HFFc6 (cell line): ENCODE results near the gene CDH20. TPM values are rescaled to one million over a fixed set of nuclear protein-coding genes. Genes with fewer than 3 reads are reported as not detected.

ENCODE experiments used
- DNase-seq: peaks from one replicate; pipeline ENCODE4 v3.0.0-alpha.2; 2018
- H3K27ac Mint-ChIP-seq: 2 replicates; pipeline ENCODE4 v1.8.0; 2020; ENCODE audit warnings: mild to moderate bottlenecking, mixed read lengths
- H3K27me3 Mint-ChIP-seq: 2 replicates; pipeline ENCODE4 v1.8.0; 2021; ENCODE audit warnings: mild to moderate bottlenecking, moderate library complexity, mixed read lengths; ENCODE audit not compliant: insufficient read depth
- H3K36me3 Mint-ChIP-seq: 2 replicates; pipeline ENCODE4 v1.8.0; 2021; ENCODE audit warnings: low read depth, mixed read lengths
- H3K4me1 Mint-ChIP-seq: 2 replicates; pipeline ENCODE4 v1.8.0; 2020; ENCODE audit warnings: low read depth, mixed read lengths
- H3K4me3 Mint-ChIP-seq: 2 replicates; pipeline ENCODE4 v1.8.0; 2020; ENCODE audit warnings: mild to moderate bottlenecking, moderate library complexity, mixed read lengths
- H3K9me3 Mint-ChIP-seq: 2 replicates; pipeline ENCODE4 v1.8.0; 2020; ENCODE audit warnings: mild to moderate bottlenecking, mixed read lengths
- CTCF ChIP-seq: fragments of 200-600 bp; sonication (generic); IDR thresholded peaks from 2 replicates; pipeline ENCODE4 v1.5.0; 2021; ENCODE audit warnings: antibody characterized with exemption, mild to moderate bottlenecking
- total RNA-seq, 6 experiments: library from RNA; stranded (reverse); fragmentation: NEBNext Ultra II Directional; extraction: Animal tissue kit (Norgen Biotek cat#: 25700); gene quantifications; 2 replicates in 1 of 6; 3 replicates in 5 of 6; pipeline ENCODE4 v1.2.3, GENCODE V29; 2021

CDH20 gene
- total RNA-seq, 6 experiments from 2014 or later: not detected

GRCh38 chr18:61546590-61546989 lies 213.4 kb downstream of the CDH20 start:
- Mint-ChIP-seq H3K4me1 (peaks cover 15% of the 10 kb centered on the region), H3K9me3 (no peaks in the 10 kb centered on the region), H3K36me3 (no peaks in the 10 kb centered on the region), H3K27me3 (peaks cover 5% of the 10 kb centered on the region; the same call in 1 of the 2 replicates), H3K4me3 (no peak overlapping the region), H3K27ac (peak overlapping the region; percentile 30; the same call in 1 of the 2 replicates)
- peak; percentile 87 for DNase-seq
- TF ChIP-seq CTCF: no peak

- DNase-seq: no peak
- H3K9me3 Mint-ChIP-seq: no peaks in the 10 kb centered on the region
These were observed 216.2 kb downstream of the CDH20 start for GRCh38 chr18:61549416-61549815.

GRCh38 chr18:61549889-61550288 lies 216.7 kb downstream of the CDH20 start:
- no peaks in the 10 kb centered on the region for H3K36me3 Mint-ChIP-seq
- no peak overlapping the region for H3K4me3 Mint-ChIP-seq
- peaks cover 26% of the 10 kb centered on the region for H3K4me1 Mint-ChIP-seq
- H3K27ac Mint-ChIP-seq: no peak overlapping the region
- no peaks in the 10 kb centered on the region; the same call in 1 of the 2 replicates for H3K27me3 Mint-ChIP-seq
- no peak for DNase-seq
- TF ChIP-seq CTCF: no peak
- H3K9me3 Mint-ChIP-seq: no peaks in the 10 kb centered on the region

More at GRCh38 chr18:61549416-61549815, 216.2 kb downstream of the CDH20 start:
- no peaks in the 10 kb centered on the region for H3K36me3 Mint-ChIP-seq
- H3K4me3 Mint-ChIP-seq: no peak overlapping the region
- no peak overlapping the region for H3K27ac Mint-ChIP-seq
- H3K27me3 Mint-ChIP-seq: no peaks in the 10 kb centered on the region; the same call in 1 of the 2 replicates
- H3K4me1 Mint-ChIP-seq: peaks cover 26% of the 10 kb centered on the region
- TF ChIP-seq CTCF: no peak

DNA sequence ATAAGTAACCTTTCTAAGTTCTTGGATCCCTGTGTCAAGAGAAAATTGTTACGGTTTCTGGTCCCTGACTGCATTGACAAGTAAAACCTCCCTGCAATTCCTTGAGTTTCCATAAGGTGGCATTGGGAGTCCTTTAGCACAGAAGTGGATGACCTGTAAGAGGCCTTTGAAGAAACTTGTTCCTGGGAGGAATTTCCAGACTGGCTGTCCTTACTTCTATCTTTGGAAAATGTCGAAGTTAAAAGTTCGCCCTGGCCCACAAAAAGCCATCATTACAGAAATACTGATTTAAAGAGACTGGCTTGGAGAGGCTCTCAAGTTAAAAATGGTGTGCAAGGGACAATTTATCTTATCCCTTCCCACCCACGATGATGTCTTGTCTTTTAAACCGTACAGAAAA lies 218.4 kb downstream of the CDH20 start:
- DNase-seq: peak; percentile 71
- Mint-ChIP-seq H3K27ac (peak overlapping the region; percentile 46), H3K4me1 (peaks cover 17% of the 10 kb centered on the region), H3K9me3 (no peaks in the 10 kb centered on the region), H3K27me3 (no peaks in the 10 kb centered on the region), H3K4me3 (peak overlapping the region; percentile 37; the same call in 1 of the 2 replicates), H3K36me3 (no peaks in the 10 kb centered on the region)
- peak; percentile 91 for TF ChIP-seq CTCF

GRCh38 chr18:61553045-61553659 lies 219.9 kb downstream of the CDH20 start:
- Mint-ChIP-seq H3K27me3 (no peaks in the 10 kb centered on the region), H3K4me1 (peaks cover 13% of the 10 kb centered on the region), H3K4me3 (no peak overlapping the region), H3K27ac (no peak overlapping the region), H3K36me3 (no peaks in the 10 kb centered on the region), H3K9me3 (no peaks in the 10 kb centered on the region)
- DNase-seq: no peak
- no peak for TF ChIP-seq CTCF
